Memory B cell (primary cell): ENCODE measurements around the gene BTF3L4.
"Not testable (repeated sequence)": the region's sequence is repeated elsewhere in the genome, so short reads cannot be mapped to it uniquely, and the experiment has no call there.

Experiments
- ATAC-seq: fragments of 150-1000 bp; cut with Tn5 transposase; 2 replicates; pipeline ENCODE4 v1.10.0; 2021; ENCODE audit warnings: low read depth, mild to moderate bottlenecking, moderate library complexity
- DNase-seq, 2 donors: peaks; one replicate each; pipeline ENCODE4 v3.0.0; 2022; ENCODE audit warnings: low spot score in 2 of 2
- H3K27ac Mint-ChIP-seq: one replicate; pipeline ENCODE4 v1.8.0; 2022; ENCODE audit warnings: mild to moderate bottlenecking, moderate library complexity, mixed read lengths
- H3K27me3 Mint-ChIP-seq: one replicate; pipeline ENCODE4 v1.8.0; 2022; ENCODE audit warnings: mixed read lengths
- H3K36me3 Mint-ChIP-seq: one replicate; pipeline ENCODE4 v1.8.0; 2022; ENCODE audit warnings: mild to moderate bottlenecking, mixed read lengths
- H3K4me1 Mint-ChIP-seq: one replicate; pipeline ENCODE4 v1.8.0; 2022; ENCODE audit warnings: mixed read lengths
- H3K4me3 Mint-ChIP-seq: one replicate; pipeline ENCODE4 v1.8.0; 2022; ENCODE audit warnings: mild to moderate bottlenecking, moderate library complexity, mixed read lengths
- H3K9me3 Mint-ChIP-seq: one replicate; pipeline ENCODE4 v1.8.0; 2022; ENCODE audit warnings: mixed read lengths

BTF3L4 gene

DNA sequence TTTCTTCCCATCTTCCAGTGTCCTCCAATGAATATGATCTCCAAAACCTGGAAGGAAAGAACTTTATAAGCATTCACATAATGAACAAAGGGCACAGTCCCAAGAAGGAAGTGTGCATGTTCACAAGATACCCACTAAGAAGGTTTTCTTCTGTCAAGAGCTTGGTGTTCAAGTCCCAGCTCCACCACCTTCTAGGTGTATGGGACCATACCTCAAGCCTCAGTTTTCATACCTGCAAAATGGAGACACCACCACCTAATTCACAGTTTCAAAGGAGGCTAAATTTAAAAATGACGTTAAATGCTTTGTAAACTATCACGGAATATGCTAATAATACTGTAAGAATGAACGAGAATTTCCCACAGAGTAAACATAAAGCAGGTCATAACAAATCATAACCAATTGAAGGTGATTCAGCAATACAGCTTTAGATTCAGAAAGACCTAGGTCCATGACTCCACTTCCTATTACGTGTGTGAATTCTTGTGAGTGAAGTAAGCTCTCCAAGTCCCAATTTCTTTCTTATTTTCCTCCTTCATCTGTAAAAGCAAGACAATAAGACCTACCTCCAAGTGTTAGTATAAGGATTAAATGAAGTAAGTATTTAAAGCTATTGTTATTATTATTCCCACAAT is 14.4 kb upstream of the BTF3L4 start:
- no peak for ATAC-seq
- Mint-ChIP-seq H3K27me3 (no peaks in the 10 kb centered on the region), H3K4me1 (peaks cover 10% of the 10 kb centered on the region), H3K27ac (no peak overlapping the region), H3K4me3 (no peak overlapping the region), H3K36me3 (peaks cover 24% of the 10 kb centered on the region), H3K9me3 (no peaks in the 10 kb centered on the region)
- no peak for DNase-seq

GRCh38 chr1:52045236-52045635 is 10.9 kb upstream of the BTF3L4 start:
- Mint-ChIP-seq H3K36me3 (peaks cover 18% of the 10 kb centered on the region), H3K27me3 (no peaks in the 10 kb centered on the region)

DNA sequence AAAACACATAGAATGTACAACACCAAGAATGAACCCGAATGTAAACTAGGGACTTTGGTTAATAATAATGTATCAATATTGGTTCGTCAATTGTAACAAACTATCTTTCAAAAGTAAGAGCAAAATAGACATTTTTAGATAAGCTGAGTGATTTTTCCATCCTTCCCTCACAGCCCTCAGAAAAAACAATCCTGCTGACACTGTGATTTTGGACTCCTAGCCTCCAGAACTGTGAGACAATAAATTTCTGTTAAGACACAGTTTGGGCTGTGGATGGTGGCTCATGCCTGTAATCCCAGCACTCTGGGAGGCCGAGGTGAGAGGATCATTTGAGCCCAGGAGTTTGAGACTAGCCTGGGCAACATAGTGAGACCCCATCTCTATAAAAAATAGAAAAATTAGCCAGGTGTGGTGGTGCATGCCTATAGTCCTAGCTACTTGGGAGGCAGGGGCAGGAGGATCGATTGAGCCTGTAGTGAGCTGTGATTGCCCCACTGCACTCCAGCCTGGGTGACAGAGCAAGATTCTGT is 10.4 kb upstream of the BTF3L4 start:
- peaks cover 12% of the 10 kb centered on the region for H3K4me1 Mint-ChIP-seq
- not testable (repeated sequence) for H3K27ac Mint-ChIP-seq, H3K9me3 Mint-ChIP-seq, ATAC-seq, DNase-seq, H3K4me3 Mint-ChIP-seq, H3K27me3 Mint-ChIP-seq
- H3K36me3 Mint-ChIP-seq: peaks cover 18% of the 10 kb centered on the region

More at GRCh38 chr1:52045236-52045635, 10.9 kb upstream of the BTF3L4 start:
- ATAC-seq (no peak), DNase-seq (no peak)
- Mint-ChIP-seq H3K9me3 (no peaks in the 10 kb centered on the region), H3K4me1 (peaks cover 12% of the 10 kb centered on the region), H3K4me3 (no peak overlapping the region), H3K27ac (no peak overlapping the region)

GRCh38 chr1:52049337-52049736 is 6.8 kb upstream of the BTF3L4 start:
- H3K27ac Mint-ChIP-seq, H3K27me3 Mint-ChIP-seq, ATAC-seq, H3K9me3 Mint-ChIP-seq, H3K4me3 Mint-ChIP-seq, DNase-seq: not testable (repeated sequence)
- H3K36me3 Mint-ChIP-seq: peaks cover 14% of the 10 kb centered on the region
- H3K4me1 Mint-ChIP-seq: peaks cover 19% of the 10 kb centered on the region

- peaks cover 36% of the 10 kb centered on the region for H3K4me1 Mint-ChIP-seq
- DNase-seq: no peak
- no peak for ATAC-seq
- peaks cover 3% of the 10 kb centered on the region for H3K36me3 Mint-ChIP-seq
- H3K27ac Mint-ChIP-seq: no peak overlapping the region
- H3K27me3 Mint-ChIP-seq: no peaks in the 10 kb centered on the region
- peak overlapping the region; percentile 92 for H3K4me3 Mint-ChIP-seq
- no peaks in the 10 kb centered on the region for H3K9me3 Mint-ChIP-seq
These were observed 2.2 kb upstream of the BTF3L4 start for GRCh38 chr1:52053862-52054261.

DNA sequence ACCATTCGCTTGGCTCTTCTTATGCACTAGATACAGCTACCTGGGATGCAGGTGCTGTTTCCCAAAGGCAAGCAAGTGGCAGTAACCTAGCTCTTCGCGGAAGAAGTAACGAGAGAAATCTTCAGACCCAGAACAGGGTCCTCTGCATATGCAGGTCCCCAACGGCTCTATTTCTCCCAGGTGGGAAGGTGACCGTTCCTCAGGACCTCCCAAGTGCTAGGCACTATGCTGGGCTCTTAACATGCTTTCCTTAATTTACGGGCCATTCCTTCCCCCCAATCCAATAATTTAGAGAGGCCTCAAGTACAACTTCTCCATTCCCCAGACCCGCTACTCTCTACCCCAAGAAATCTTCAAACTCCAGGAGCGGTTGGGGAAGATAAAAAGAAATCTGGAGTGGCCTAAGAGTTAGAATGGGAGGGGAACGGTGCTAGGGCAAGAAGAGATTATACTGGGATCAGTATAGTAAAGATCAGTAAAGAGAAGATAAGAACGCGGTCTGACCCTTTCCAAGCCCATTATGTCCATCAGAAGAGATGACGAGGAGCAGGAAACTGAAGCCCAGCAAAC is 1.5 kb upstream of the BTF3L4 start:
- Mint-ChIP-seq H3K4me1 (peaks cover 41% of the 10 kb centered on the region), H3K36me3 (peaks cover 3% of the 10 kb centered on the region), H3K27ac (peak overlapping the region; percentile 97), H3K27me3 (no peaks in the 10 kb centered on the region), H3K4me3 (peak overlapping the region; percentile 92), H3K9me3 (no peaks in the 10 kb centered on the region)
- ATAC-seq: no peak
- no peak for DNase-seq

DNA sequence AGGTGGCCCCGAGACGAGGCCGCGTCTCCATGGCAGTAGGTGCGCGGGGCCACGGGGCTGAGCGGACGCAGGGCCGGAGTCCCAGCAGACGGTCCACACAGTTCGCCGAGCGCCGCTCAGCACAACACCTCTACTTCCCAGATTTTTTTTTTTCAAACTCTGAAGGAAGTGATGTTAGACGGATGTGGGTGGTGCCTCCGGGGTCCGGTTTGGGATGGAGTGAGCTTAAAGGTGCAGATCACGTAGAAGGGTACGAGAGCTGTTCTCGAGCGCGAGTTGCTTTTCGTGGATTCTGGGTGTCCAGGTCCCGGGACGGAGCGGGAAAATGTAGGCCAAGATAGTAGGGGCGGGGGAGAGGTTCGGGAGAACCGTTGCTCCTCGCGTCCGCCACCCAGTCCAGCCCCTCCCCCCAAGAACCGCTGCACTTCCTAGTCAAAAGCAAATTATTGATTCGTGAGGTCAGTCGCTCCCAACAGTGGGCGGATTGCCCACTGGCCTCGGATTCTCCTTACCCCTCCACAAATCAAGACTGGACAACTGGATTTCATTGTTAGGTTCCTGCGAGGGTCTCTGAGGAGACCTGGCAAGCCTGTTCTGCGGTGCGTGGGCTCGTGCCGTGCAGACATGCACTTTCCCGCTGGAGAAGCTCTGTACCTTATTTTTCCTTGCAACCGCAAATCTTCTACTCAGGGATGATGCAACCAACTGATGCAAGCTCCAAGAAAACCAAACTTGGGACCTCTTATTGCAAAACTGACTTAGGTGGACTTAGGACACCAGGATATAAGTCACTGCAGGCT is 829 bp upstream of the BTF3L4 start, which contains the start of gene TXNDC12:
Gene TXNDC12 (minus strand): TSS at position 126 of the 800 bp plus-strand sequence. CDS start 95 bp downstream, at position 31.
- H3K9me3 Mint-ChIP-seq: no peaks in the 10 kb centered on the region

DNA sequence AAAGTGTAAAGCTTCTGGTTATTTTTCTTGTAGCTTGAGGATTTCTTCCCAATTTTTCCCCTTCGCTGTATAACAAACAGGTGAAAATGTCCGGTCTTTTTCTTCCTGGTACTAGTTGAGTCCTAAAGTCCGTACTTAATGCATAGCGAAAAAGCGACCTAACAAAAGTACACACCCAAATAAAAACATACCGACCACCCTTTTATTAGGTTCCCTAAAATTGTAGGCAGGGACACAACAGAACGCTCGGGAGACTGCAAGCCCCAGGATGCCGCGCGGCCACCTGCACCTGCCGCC is 281 bp upstream of the BTF3L4 start:
- H3K36me3 Mint-ChIP-seq: peaks cover 5% of the 10 kb centered on the region
- no peaks in the 10 kb centered on the region for H3K27me3 Mint-ChIP-seq
- H3K4me1 Mint-ChIP-seq: peaks cover 38% of the 10 kb centered on the region
- ATAC-seq (no peak), DNase-seq (no peak)
- H3K27ac Mint-ChIP-seq: peak overlapping the region; percentile 97
- H3K4me3 Mint-ChIP-seq: peak overlapping the region; percentile 92
- H3K9me3 Mint-ChIP-seq: no peaks in the 10 kb centered on the region

More for the DNA sequence above, 829 bp upstream of the BTF3L4 start, which contains the start of gene TXNDC12:
- H3K36me3 Mint-ChIP-seq: peaks cover 3% of the 10 kb centered on the region
- ATAC-seq (peak; percentile 18), DNase-seq (peak; percentile 27 to 35)
- H3K27ac Mint-ChIP-seq: peak within 1 kb of the TSS; percentile 97
- no peaks in the 10 kb centered on the region for H3K27me3 Mint-ChIP-seq
- peaks cover 38% of the 10 kb centered on the region for H3K4me1 Mint-ChIP-seq
- peak within 1 kb of the TSS; percentile 92 for H3K4me3 Mint-ChIP-seq

GRCh38 chr1:52056937-52057231 is 789 bp downstream of the BTF3L4 start:
- peak; percentile 16 for ATAC-seq
- Mint-ChIP-seq H3K27me3 (no peaks in the 10 kb centered on the region), H3K9me3 (no peaks in the 10 kb centered on the region), H3K4me1 (peaks cover 35% of the 10 kb centered on the region), H3K27ac (peak overlapping the region; percentile 97), H3K4me3 (peak overlapping the region; percentile 92), H3K36me3 (peaks cover 7% of the 10 kb centered on the region)
- peak in 1 of 2 donors; percentile 17 for DNase-seq

GRCh38 chr1:52057255-52057654 is 1.2 kb downstream of the BTF3L4 start:
- peaks cover 34% of the 10 kb centered on the region for H3K4me1 Mint-ChIP-seq

DNA sequence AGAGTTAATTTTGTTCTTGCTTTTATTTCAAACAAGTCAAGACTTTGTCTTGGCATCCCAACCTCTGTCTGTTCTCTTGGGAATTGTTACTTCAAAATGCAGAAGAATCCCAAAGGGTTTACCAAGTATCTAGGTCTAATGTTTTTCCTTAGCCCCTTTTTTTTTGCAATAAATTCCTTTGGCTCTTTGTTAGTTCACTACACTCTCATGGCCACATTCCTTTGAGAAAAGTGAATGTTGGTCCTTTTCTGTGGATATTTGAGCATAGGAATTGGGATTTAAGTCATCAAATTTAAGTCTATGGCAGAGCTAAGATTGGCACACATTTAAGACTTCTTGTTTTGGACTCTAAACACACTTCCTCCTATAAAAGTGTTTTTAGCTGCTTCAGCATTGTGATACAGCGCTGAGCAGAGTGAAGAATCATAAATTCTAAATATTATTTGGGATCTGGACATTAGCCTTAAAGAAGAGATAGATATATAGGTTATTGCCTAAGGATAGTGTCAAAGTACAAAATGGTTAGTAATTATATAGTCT is 1.9 kb downstream of the BTF3L4 start:
- Mint-ChIP-seq H3K27ac (peak overlapping the region; percentile 97), H3K36me3 (peaks cover 8% of the 10 kb centered on the region), H3K9me3 (no peaks in the 10 kb centered on the region), H3K4me3 (peak overlapping the region; percentile 92), H3K27me3 (no peaks in the 10 kb centered on the region), H3K4me1 (peaks cover 33% of the 10 kb centered on the region)
- ATAC-seq (no peak), DNase-seq (no peak)

More at GRCh38 chr1:52057255-52057654, 1.2 kb downstream of the BTF3L4 start:
- Mint-ChIP-seq H3K36me3 (peaks cover 6% of the 10 kb centered on the region), H3K27me3 (no peaks in the 10 kb centered on the region), H3K9me3 (no peaks in the 10 kb centered on the region), H3K27ac (peak overlapping the region; percentile 97), H3K4me3 (peak overlapping the region; percentile 92)
- ATAC-seq (no peak), DNase-seq (no peak)

DNA sequence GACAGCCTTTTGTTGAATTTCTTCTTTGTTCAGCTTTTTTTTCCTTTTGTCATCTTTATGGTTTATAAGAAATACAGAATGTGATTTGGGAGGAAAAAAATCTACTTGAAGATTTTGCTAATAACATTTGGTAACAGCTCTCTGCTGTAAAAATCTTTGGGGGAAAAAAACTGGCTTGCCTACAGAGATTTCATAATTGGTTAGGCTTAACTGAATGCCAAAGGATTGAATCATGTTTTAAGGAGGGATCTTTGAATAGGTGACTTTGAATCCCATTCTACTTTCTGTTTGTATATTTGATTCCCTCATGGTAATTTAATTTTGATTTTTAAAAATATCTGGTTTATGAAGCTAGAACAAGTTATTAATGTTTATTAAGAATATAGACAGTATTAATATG is 3.2 kb downstream of the BTF3L4 start:
- Mint-ChIP-seq H3K27me3 (no peaks in the 10 kb centered on the region), H3K4me3 (no peak overlapping the region), H3K27ac (no peak overlapping the region), H3K4me1 (peaks cover 31% of the 10 kb centered on the region), H3K9me3 (no peaks in the 10 kb centered on the region), H3K36me3 (peaks cover 13% of the 10 kb centered on the region)
- no peak for DNase-seq
- ATAC-seq: no peak

- Mint-ChIP-seq H3K36me3 (peaks cover 13% of the 10 kb centered on the region), H3K9me3 (no peaks in the 10 kb centered on the region), H3K27me3 (no peaks in the 10 kb centered on the region), H3K4me1 (peaks cover 26% of the 10 kb centered on the region), H3K4me3 (no peak overlapping the region), H3K27ac (no peak overlapping the region)
- DNase-seq (no peak), ATAC-seq (no peak)
These were observed 3.8 kb downstream of the BTF3L4 start for GRCh38 chr1:52059888-52060287.

- Mint-ChIP-seq H3K27ac (no peak overlapping the region), H3K4me1 (peaks cover 25% of the 10 kb centered on the region), H3K4me3 (no peak overlapping the region), H3K27me3 (no peaks in the 10 kb centered on the region), H3K36me3 (peaks cover 13% of the 10 kb centered on the region), H3K9me3 (no peaks in the 10 kb centered on the region)
- DNase-seq: no peak
- no peak for ATAC-seq
These were observed 4.7 kb downstream of the BTF3L4 start for GRCh38 chr1:52060822-52061221.
